HTERT RPE-1 (cell line): Measurements from ENCODE around the gene DPY19L2.
"Not testable (repeated sequence)": the region's sequence is repeated elsewhere in the genome, so short reads cannot be mapped to it uniquely, and the experiment has no call there.

Experiments used
- in situ Hi-C: fragments of 300-500 bp; cut with MboI; formaldehyde crosslinking; loops from 4 replicates; pipeline ENCODE4 v1.14.3; 2020; ENCODE audit warnings: low sequenced_read_pairs

The DPY19L2 gene

DNA sequence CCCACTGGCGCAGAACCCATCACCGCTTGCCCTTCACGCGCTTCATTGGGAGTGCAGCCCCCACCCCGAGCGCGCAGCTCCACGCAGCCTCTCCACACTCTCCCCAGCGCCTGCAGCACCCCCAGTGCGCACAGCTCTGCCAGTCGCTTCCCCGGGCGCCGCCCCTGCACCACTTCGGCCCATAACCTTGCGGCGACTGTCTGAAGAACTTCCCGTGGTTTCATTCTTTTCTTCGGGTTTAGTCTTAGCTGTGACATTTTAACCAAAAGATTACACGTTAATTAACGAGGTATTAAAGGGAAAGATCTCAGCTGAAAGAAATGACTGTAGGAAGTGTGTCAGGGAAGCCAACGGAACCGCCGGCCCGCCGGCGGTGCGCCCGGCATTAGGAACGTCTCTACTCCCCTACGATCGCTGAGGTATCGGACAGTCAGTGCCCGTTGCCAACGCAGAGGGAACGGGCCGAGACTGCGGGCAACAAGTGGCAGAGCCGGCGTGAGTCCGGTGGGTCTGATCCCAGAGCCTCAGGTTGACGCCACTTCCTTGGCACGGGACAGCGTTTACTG is 590 bp upstream of the DPY19L2 start:
- in situ Hi-C loops, result not testable (repeated sequence)

DNA sequence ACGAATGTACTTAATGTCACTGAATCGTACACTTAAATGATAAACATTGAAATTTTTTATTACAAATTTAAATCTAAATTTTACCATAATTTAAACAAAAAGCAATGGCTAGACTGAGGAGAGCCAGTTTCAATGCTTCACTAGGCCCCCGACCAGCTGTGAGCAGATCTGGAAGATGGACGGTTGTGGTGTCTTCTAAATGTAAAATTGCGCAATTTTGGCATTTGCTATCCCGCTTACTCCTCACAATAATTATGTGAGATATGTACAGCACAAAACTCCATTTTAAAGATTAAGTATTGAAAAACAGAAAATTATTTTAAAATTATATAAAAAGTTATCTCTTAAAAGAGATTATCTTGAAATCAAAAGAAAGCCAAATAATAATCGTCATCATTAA is 5.3 kb downstream of the DPY19L2 start:
- in situ Hi-C loops, result not testable (repeated sequence)

DNA sequence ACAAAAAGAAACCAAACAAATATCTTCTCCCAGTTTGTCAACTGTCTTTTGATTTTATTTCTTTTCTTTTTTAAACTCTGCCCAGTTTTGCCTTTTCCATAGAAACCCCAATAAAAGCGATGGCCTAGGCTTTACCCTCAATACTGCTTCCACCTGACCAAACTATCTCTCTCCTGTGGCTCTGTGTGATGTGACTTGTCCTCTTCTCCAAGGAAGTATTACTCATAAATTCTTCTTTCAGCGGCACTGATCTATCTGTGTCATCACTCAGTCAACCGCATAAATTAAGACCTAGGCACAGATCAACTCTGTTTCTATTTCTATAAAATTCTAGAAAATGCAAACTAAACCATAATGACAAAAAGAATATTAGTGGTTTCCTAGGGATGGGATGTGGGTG is 9.8 kb downstream of the DPY19L2 start:
- in situ Hi-C loops, result not testable (repeated sequence)

DNA sequence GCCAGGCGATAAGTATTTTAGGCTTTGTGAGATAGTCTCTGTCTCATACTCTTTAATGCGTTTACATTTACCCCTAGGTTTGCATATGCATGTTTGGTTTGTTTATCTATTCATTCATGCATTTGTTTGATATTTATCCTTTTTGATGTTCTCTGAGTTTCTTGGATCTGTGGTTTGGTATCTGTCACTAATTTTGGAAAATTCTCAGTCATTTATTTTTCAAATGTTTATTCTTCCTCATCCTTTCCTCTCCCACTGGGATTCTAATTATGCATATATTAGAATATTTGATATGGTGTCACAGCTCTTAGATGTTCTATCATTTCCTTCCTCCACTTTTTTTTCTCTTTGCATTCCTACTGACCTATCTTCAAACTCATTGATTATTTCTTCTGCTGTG is 11.9 kb downstream of the DPY19L2 start:
- in situ Hi-C loops, result not testable (repeated sequence)

DNA sequence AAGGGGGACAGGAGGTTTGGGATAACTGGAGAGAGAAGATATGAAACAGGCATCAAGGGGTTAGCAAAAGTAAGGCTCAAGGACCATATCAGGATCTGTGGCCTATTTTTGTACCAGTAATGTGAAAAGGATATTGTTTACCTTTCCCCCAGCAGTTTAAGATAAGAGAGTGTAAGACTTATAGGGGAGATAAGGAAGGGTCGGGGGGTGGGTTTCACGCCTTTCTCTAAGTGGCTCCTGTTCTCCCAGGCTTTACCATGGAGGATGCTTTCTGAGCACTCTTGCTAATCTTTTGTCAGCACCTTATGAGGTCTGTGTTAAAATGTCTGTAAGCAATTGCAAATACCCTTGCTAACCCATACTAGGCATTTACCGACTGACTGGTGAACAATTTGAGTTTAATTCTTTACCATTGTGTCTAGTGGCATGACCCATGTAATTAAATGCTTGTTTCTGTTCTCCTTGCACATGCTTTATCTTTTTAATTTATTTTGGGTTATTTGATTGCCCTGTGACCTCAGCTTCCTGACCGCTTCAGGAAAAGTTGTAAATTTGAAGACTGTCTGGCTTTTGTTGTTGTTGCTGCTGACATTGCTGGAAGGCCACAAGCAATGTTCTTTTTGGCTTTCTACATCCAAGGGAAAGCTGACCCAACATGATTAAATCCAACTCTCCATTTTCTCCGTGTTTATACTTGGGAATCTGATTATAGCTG is 12.6 kb downstream of the DPY19L2 start:
- in situ Hi-C loops, result not testable (repeated sequence)

DNA sequence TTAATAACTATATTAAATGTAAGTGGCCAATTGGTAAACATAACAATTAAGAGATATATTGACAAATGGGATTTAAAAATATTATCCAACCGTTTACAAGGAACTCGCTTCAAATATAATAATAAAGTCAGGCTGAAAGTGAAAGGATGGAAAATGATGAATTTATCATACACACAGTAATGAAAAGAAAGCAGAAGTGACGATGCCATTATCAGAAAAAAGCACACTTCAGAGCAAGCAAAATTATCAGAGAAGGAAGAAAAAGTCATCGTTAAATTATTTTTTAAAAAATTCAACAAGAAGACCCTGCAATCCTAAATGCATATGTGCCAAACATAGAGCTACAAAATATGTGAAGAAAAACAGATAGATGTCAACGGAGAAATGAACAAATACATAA is 13.8 kb downstream of the DPY19L2 start:
- in situ Hi-C loops, result not testable (repeated sequence)

DNA sequence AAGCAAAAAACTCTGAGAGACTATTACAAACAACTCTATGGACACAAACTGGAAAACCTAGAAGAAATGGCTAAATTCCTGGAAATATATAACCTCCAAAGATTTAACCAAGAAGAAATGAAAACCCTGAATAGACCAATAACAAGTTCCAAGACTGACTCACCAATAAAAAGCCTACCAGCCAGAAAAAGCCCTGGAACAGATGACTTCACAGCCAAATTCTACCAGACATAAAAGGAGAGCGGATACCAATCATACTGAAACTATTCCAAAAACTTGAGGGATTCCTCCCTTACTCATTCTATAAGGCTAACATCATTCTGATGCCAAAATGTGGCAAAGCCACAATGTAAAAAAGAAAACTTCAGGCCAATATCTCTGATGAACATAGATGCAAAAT is 18.8 kb downstream of the DPY19L2 start:
- in situ Hi-C loops, result not testable (repeated sequence)

DNA sequence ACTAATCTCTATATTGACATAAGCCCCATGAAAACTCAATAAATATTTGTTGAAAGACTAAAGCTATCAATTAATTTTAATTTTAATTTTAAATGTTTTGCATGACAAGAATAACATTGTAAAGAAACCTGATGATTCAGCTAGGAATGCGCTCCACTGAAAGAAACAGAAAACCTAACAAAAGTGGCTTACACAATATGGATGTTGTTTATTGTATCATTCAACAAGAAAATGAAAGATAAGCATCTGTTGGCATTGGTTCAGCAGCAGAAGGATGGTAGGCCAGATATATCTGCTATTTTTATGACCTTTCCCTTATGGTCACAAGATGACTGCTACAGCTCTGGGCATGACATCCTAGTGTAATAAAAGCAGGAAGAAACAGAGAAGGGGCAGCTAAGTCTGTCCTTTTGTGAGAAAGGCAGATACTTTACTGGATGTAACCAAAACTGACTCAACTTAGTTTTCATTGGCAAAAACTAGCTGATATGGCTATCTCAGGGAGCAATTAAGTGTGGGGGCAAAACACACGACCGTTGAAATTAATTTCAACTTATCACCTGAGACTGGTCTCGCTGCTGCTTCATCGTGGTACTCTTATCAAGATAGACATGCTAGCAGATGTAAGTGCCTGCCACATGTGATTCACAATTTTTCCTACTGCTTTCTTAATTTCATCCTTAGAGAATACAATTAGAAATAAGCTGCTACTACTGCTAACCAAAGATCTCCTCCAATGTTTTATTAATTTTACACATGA is 24.7 kb downstream of the DPY19L2 start:
- in situ Hi-C loops, result not testable (repeated sequence)

DNA sequence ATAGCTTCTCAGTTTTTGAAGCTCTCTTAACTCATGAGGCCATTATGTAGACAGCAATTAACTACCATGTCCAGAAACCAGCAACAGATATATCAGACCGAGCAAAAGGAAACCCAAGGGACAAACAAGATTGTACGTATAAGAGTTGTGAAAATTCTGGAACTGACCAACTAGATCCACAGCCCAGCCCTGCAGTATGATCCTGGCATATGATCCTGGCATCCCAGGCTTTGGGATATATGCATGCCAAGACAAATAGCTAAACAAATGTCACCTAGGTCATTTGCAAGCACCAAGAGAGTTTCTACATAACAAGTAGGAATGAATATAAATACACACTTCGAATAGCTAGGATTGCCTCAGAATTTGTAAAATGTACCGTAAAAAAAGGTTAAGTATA is 44.0 kb downstream of the DPY19L2 start:
- in situ Hi-C loops, result not testable (repeated sequence)

DNA sequence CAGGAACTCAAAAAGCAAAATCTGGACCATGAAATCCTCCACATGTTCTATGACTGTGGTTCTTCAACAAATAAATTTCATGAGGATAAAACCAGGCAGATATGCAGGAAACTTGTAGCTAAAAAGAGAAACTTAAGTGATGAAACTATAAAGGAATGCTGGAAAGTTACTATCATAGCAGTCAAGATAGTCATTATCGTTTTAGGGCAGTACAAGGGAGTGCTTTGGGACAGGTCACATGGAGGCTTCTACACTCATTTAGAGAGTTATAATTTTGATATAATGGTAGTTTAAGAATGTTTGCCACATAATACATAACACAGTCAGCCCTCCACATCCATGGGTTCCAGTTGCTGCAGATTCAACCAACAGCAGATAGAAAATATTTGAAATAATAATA is 52.7 kb downstream of the DPY19L2 start:
- in situ Hi-C loops, result not testable (repeated sequence)

DNA sequence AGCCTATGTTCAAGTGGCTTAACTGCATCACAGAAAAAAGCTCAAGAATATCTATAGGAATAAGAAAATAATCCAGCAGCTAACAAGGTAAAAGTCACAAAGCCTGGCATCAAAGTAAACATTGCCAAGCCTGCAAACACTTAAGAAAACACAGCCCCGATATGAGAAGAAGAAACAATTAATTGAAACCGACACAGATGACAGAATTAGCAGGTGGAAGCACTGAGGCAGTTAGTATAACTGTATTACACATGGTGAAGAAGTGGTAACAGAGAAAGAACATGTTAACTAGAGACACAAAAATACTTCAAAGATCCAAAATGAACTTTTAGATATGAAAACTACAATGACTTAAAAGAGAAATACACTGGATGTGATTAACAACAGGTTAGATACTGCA is 57.0 kb downstream of the DPY19L2 start:
- in situ Hi-C loops, result not testable (repeated sequence)

DNA sequence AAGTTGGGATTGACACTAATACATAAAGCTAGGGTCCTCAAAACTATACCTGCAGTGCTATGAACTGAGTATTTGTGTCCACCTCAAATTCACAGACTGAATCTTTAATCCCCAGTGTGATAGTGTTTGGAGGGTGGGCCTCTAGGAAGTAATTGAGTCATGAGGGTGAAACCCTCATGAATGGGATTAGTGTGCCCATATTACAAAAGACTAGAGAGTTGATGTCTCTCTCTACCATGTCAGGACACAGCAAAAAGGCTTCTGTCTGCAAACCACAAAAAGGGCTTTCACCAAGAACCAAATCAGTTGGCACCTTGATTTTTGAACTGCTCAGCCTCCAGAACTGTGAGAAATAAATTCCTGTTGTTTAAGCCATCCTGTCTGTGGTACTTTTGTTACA is 59.0 kb downstream of the DPY19L2 start:
- in situ Hi-C loops, result not testable (repeated sequence)

DNA sequence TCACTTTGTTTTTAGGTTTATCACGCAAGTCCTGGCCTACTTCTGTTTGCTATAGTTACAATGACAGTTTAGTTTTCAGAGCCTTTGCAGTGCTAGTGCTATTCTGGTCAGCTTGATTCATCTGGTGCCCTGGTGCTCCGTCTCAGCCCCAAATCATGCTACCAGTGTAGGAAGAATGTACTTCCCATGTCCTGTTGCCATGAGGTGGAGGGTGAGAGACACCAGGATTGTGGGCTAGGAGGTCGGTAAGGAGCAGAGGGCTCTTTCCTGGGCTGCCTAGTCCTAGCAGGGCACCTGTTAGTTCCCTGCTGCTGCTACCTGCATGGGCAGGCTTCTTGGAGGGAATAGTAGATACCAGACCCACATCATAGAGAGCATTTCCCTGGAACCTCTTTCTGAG is 63.3 kb downstream of the DPY19L2 start:
- in situ Hi-C loops, result not testable (repeated sequence)

DNA sequence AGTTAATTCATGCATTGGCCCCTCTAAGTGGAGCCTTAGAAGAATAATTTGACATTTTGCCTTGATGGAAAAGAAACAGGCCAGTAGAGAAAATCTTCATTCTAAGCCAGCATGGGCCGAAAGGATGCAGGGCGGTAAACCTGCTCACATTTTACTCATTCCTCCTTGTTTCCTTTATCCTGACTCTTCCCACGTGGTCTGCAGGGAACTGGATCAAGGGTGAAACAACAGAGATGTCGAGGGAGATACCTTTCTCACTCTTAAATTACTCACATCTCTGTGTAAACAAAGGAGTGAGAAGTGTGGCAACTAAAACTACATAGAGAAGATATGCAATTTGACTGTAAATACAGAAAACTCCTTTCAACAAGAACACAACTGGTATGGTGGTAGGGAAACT is 73.5 kb downstream of the DPY19L2 start:
- in situ Hi-C loops, result not testable (repeated sequence)

DNA sequence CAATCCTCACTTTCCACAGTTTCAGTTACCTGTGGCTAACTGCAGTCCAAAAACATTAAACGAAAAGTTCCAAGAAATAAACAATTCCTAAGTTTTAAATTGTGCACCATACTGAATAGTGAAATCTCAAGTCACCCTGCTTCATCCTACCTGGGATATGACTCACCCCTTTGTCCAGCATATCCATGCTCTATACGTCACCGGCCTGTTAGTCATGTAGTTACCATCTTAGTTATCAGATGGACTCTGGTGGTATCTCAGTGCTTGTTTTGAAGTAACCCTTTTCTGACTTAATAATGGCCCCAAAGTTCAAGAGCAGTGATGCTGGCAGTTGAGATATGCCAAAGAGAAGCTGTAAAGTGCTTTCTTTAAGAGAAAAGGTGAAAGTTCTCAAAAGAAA is 83.9 kb downstream of the DPY19L2 start:
- in situ Hi-C loops, result not testable (repeated sequence)

DNA sequence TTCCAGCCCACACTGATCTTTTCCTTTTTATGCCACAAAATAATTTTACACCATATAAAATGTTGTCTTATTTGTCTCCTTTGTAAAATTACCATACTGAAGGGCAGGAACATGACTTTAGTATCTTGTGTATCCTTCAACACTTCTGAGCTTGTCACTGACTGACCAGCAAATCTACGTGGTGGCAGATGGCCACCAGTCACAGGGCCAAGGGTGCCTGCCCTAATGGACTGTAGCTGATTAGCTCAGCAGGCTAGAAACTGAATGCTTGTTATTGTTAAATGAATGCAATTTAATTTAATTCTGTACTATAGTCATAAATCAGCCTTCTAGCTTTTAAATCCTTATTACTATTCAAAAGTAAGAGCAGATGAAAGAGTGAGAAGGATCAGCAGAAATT is 85.0 kb downstream of the DPY19L2 start:
- in situ Hi-C loops, result not testable (repeated sequence)

DNA sequence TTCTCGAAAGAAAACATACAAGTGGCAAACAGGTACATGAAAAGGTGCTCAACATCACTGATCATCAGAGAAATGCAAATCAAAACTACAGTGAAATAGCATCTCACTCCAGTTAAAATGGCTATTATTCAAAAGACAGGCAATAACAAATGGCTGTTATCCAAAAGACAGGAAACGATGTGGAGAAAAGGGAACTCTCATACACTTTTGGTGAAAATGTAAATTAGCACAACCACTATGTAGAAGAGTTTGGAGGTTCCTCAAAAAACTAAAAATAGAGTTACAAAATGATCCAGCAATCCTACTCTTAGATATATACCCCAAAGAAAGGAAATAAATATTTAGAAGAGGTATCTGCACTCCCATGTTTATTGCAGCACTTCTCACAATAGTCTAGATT is 90.7 kb downstream of the DPY19L2 start:
- in situ Hi-C loops, result not testable (repeated sequence)

DNA sequence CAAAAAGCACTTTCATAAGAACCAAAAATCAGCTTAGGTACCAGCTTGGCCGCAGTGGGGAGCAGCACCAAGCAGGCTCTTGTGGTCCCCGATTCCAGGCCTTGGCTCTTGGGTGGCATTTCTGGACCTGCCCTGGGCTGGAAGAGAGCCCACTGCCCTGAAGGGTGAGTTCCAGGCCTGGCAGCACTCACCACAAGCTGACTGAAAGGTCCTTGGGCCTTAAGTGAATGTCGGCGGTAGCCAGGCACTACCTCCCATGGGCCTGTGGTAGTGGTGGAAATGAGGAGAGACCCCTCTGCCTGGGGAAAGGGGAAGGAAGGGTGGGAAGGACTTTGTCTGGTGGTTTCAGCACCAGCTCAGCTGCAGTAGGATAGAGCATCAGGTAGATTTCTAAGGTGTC is 96.3 kb downstream of the DPY19L2 start:
- in situ Hi-C loops, result not testable (repeated sequence)

DNA sequence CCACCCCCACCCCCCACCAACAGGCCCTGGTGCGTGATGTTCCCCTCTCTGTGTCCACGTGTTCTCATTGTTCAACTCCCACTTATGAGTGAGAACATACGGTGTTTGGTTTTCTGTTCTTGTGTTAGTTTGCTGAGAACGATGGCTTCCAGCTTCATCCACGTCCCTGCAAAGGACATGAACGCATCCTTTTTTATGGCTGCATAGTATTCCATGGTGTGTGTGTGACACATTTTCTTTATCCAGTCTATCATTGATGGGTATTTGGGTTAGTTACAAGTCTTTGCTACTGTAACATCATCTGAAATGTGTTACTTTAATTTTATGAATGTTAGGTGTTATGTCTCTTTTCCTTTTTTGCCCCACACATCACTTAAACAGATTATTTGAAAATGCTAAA is 109.8 kb downstream of the DPY19L2 start:
- in situ Hi-C loops, result not testable (repeated sequence)

DNA sequence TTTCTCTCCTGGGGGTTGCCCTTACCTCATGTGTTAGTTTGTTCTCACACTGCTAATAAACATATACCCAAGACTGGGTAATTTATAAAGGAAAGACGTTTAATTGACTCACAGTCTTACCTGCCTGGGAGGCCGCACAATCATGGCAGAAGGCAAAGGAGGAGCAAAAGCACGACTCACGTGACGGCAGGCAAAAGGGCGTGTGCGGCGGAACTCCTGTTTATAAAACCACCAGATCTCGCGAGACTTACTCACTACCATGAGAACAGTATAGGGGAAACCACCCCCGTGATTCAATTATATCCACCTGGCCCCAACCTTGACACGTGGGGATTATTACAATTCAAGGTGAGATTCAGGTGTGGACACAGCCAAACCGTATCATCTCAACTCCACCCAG is 116.9 kb downstream of the DPY19L2 start:
- in situ Hi-C loops, result not testable (repeated sequence)

DNA sequence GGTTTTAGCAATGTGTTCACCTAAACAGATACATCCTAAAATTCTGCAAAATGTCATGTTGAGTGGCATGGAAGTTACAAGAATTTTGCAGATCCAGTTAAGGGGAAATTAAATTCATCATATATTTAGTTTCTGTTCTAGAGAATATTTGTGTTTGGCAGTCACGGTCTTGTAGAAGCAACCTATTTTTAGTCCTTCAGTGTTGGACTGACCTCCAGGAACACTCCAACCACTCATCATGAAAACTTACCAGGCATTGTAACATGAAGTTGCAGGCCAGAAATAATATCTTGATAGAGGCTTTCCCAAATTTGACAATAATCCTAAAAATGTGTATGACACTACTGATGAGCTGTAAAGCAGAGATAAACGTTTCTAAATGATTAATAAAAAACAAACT is 119.3 kb downstream of the DPY19L2 start:
- in situ Hi-C loops, result not testable (repeated sequence)

DNA sequence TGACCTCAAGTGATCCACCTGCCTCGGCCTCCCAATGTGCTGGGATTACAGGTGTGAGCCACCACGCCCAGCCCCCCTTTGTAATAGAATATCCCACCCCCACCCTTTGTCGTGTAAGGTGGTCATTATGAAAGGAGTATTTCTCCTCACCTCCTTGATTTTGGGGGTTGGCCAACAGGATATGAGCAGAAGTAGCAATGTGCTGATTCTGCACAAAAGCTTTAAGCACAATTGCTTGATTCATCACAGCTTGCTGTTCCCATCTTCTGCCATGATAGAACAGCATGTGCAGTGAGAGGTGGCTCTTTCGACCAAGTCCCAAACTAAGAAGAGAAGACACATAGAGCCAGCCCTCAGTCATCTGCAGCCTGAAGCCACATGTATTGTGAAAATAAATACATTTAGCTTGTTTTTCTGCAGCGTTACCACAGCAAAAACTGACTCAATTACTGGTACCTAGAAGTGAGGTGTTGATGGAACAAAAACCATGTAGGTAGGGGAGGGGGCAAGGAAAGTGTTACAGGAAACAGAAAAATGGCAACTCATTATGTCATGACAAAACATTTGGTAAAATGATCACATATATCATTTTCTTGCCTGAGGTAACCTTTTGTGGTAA is 122.9 kb downstream of the DPY19L2 start:
- in situ Hi-C loops, result not testable (repeated sequence)
